Astrocyte of the spinal cord (primary cell): ENCODE data around the gene IFNW1.

ENCODE experiments used
- DNase-seq: peaks from one replicate; pipeline ENCODE4 v3.0.0; 2011; ENCODE audit warnings: low read depth, low spot score
- H3K4me3 ChIP-seq: 2 replicates; pipeline ENCODE4 v1.5.1; 2011; ENCODE audit warnings: low read depth, mild to moderate bottlenecking, low read length, moderate library complexity
- in situ Hi-C: cut with HindIII; loops from 2 replicates; pipeline ENCODE4 v1.10.0; 2017; ENCODE audit warnings: low sequenced_read_pairs
- TF ChIP-seq, protein P1 (sequence below): IDR thresholded peaks from 2 replicates; pipeline ENCODE4 v1.5.1; 2012; ENCODE audit warnings: low read depth, mild to moderate bottlenecking, low read length, inconsistent platforms

IFNW1 gene

DNA sequence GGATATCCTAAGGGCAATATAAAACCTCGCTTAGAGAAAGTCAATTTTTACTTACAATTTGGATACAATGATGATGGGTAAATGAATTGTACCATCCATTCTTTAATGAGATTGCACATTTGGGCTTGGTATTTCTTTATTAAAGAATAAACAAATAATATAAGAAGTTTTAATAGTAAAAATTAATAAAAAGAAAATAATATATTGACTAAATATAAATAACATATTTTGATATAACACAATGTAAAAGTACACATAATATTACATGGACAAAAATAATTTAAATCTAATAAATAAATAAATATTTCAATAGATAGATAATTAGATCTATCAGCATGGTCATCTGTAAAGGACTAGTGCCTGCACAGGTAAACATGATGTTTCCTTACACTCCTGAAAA lies 23.9 kb upstream of the IFNW1 start:
- no peak overlapping the region for H3K4me3 ChIP-seq
- in situ Hi-C loops: no loop called here
- TF ChIP-seq, protein P1, sequence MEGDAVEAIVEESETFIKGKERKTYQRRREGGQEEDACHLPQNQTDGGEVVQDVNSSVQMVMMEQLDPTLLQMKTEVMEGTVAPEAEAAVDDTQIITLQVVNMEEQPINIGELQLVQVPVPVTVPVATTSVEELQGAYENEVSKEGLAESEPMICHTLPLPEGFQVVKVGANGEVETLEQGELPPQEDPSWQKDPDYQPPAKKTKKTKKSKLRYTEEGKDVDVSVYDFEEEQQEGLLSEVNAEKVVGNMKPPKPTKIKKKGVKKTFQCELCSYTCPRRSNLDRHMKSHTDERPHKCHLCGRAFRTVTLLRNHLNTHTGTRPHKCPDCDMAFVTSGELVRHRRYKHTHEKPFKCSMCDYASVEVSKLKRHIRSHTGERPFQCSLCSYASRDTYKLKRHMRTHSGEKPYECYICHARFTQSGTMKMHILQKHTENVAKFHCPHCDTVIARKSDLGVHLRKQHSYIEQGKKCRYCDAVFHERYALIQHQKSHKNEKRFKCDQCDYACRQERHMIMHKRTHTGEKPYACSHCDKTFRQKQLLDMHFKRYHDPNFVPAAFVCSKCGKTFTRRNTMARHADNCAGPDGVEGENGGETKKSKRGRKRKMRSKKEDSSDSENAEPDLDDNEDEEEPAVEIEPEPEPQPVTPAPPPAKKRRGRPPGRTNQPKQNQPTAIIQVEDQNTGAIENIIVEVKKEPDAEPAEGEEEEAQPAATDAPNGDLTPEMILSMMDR: no peak
- no peak for DNase-seq

DNA sequence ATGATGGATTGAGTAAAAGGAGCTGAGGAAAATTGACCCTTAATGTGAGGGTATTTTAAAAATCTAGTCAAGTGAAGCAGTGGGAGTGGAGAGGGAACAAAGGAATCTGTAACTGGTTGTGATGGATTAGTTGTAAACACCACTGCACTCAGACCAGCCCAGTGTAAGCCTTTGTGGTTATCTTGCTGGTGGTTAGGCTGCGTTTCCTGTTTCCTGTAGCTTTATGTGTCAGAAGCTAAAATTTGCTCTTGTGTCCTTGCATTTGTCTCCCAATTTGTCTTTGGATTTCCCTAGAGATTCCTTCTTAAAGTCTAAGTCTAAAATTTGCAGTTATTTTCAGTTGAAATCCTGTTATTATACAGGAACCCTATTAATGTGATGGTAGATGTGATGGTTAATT lies 18.5 kb upstream of the IFNW1 start:
- peak; percentile 54 for DNase-seq
- TF ChIP-seq, protein P1: no peak
- no peak overlapping the region for H3K4me3 ChIP-seq
- in situ Hi-C loops: no loop called here

DNA sequence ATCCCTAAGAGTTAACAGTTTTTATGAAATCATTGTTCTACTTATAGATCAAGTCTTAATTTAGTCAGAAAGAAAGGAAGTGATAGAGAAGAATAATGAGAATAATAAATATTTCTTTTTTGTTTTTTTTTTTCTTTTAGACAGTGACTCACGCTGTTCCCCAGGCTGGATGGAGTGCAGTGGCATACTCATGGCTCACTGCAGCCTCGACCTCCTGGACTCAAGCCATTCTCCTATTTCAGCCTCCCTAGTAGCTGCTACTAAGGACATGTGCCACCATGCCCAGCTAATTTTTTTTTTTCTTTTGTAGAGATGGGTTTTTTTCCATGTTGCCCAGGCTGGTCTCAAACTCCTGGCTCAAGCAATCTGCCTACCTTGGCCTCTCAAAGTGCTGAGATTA lies 13.9 kb upstream of the IFNW1 start:
- TF ChIP-seq, protein P1: no peak
- in situ Hi-C loops: no loop called here
- no peak overlapping the region for H3K4me3 ChIP-seq
- peak; percentile 16 for DNase-seq

DNA sequence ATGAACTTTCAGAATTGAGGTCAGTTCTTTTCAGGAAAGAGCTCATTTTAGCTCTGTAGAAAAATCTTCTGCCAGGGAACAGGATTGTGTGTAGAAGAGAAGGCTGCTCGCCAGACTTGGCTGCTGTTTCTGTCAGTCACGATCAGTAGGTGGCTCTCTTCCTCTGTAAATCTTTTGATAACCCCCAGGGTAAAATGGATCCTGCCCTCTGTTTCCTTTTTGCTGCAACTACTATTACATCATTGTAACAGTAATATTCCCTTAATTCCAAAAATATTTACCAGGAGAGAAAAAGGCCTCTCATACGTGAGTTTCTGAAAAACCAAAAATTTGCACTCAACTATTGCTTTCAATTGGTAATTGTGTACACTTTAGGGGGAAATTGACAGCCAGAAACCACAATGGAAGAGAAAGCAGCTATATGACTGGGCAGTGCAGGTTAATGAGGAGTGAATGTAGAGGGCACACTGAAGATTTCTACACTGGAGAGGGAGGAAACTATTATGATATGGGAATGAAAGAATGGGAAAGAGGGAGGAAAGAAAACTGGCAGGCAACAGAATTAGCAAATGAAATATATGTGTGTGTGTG lies 12.5 kb upstream of the IFNW1 start:
- peak; percentile 59 for DNase-seq
- in situ Hi-C loops: no loop called here
- no peak overlapping the region for H3K4me3 ChIP-seq
- TF ChIP-seq, protein P1: peak; percentile 16

DNA sequence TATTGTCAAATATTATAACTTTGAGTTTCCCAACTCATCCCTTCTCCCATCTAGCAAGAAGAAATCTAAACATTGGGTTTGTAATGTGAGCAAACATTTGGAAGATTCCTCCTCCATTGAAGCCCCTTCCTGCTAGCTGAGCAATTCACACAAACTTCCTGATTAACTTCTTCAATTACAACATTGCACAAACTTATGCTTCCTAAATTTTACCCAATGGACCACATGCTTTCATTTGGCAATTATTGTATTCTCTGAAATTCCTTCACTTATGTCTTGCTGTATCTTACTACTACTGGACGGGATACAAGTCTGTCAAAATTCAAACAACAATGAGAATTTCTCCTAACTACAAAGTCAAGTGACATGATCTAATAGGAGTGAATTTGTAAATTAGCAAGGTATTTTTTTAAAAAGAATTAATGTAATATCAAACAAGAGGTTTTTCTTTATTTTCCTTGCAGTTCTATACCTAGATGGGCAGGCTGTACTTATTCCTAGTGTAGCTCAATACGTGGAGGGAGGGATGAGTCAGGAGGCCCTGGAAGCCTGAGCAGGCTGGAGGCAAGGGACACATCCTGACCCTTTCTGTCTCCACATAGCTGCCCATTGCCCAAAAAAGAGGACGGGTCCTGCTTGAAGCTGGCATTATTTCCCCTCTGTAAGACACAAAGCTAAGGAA lies 11.8 kb upstream of the IFNW1 start:
- no peak overlapping the region for H3K4me3 ChIP-seq
- DNase-seq: peak; percentile 55

DNA sequence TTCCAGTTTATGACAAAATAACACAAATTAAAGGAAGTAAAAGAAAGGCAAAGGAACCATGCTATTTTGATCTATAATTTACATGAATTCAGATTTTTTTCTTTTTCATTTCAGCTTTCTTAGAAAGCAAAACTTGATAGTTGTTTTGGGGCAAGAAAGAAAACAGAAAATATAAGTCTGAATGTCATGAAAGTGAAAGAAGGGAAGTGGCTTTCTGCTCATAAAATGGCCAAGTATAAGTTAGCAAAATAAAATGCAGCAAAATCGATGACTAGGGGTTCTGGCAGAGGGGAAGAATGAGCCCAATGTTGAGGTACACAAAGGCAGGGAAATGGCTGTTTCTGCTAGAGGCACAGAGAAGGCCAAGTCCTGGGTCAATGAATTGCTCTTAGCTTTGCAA lies 3.0 kb upstream of the IFNW1 start:
- TF ChIP-seq, protein P1: no peak
- no peak for DNase-seq
- in situ Hi-C loops: no loop called here
- H3K4me3 ChIP-seq: no peak overlapping the region

More for the DNA sequence above, 11.8 kb upstream of the IFNW1 start:
- in situ Hi-C loops: no loop called here
- TF ChIP-seq, protein P1: no peak
